Measurements from ENCODE around the gene PLAAT4. TPM values are rescaled to one million over a fixed set of nuclear protein-coding genes. Genes with fewer than 3 reads are reported as not detected.

Gene PLAAT4
- total and polyA plus RNA-seq, 2 of the 8 experiments (the other 6 are each of a cell fraction or from before 2014, with no cell fraction given), result 2.8 to 4.1 TPM

GRCh38 chr11:63558459-63559157, 22.0 kb downstream of the PLAAT4 start:
- Histone ChIP-seq H2BK12ac (ENCODE audit: low read depth, low read length) (peak overlapping the region; percentile 77; the same call in 1 of the 2 replicates), H3K79me2 (ENCODE audit: control insufficient read depth in 1 of 2, insufficient read depth in 2 of 2, low read length in 2 of 2) (no peaks in the 10 kb centered on the region), H3K23me2 (ENCODE audit: low read depth, low read length) (no peaks in the 10 kb centered on the region; the same call in 1 of the 2 replicates), H3K36me3 (ENCODE audit: control insufficient read depth in 2 of 4, insufficient read depth in 4 of 4, low read length in 3 of 4) (no peaks in the 10 kb centered on the region), H2BK5ac (ENCODE audit: low read depth, low read length) (peak overlapping the region; percentile 63; the same call in 1 of the 2 replicates), H4K20me1 (replicated peaks in 1 of 2; ENCODE audit: control insufficient read depth in 1 of 2, insufficient read depth in 2 of 2, low read length in 2 of 2) (no peaks in the 10 kb centered on the region), H4K91ac (replicated peaks; ENCODE audit: insufficient read length, low read length) (peak overlapping the region; percentile 57), H4K5ac (ENCODE audit: insufficient read length, low read depth, low read length) (no peak overlapping the region), H2BK15ac (ENCODE audit: low read length) (0 out of 2 replicates have a peak overlapping the region, but pooled peaks have one; percentile 22), H3K79me1 (ENCODE audit: low read depth, low read length) (no peaks in the 10 kb centered on the region), H3K23ac (ENCODE audit: insufficient read length) (no peak overlapping the region), H3K27ac (ENCODE audit: low read depth, low read length) (no peak overlapping the region), H2AFZ (ENCODE audit: low read length) (no peak overlapping the region; the same call in 1 of the 2 replicates), H2BK120ac (replicated peaks; ENCODE audit: low read depth, low read length) (no peak overlapping the region), H3K18ac (ENCODE audit: extremely low read depth, low read length) (no peak overlapping the region), H2AK5ac (ENCODE audit: low read depth, low read length) (peak overlapping the region; percentile 43; the same call in 1 of the 2 replicates), H3K4me1 (replicated peaks in 1 of 4; ENCODE audit: control insufficient read depth in 3 of 4, insufficient read depth in 4 of 4, low read length in 3 of 4) (peaks cover 0 to 7% (median 2%) of the 10 kb centered on the region in 4 experiments; a peak in 3 of 7 replicates), H2BK20ac (ENCODE audit: low read length) (0 out of 2 replicates have a peak overlapping the region, but pooled peaks have one; percentile 2), H3K56ac (replicated peaks; ENCODE audit: insufficient read length, low read depth, low read length) (no peak overlapping the region), H4K8ac (ENCODE audit: extremely low read depth, insufficient read depth, low read length) (no peak overlapping the region), H3K4ac (replicated peaks; ENCODE audit: insufficient read length, low read depth, low read length) (no peak overlapping the region), H3K9ac (replicated peaks in 1 of 4; ENCODE audit: extremely low read depth in 1 of 4, low read depth in 3 of 4, low read length in 3 of 4) (0 out of 7 replicates have a peak overlapping the region, but pooled peaks of 1 of the 4 experiments have one; percentile 10), H3K14ac (ENCODE audit: insufficient read length) (no peak overlapping the region), H3K27me3 (replicated peaks in 1 of 4; ENCODE audit: control insufficient read depth in 3 of 4, extremely low read depth in 1 of 4, insufficient read depth in 3 of 4, low read length in 3 of 4) (no peaks in the 10 kb centered on the region), H3K9me3 (ENCODE audit: insufficient read depth in 2 of 2, low read depth in 1 of 2, low read length in 1 of 2) (no peaks in the 10 kb centered on the region), H3K4me3 (ENCODE audit: extremely low read depth in 1 of 4, insufficient read depth in 2 of 4, low read depth in 3 of 4, low read length in 4 of 4) (no peak overlapping the region), H3K4me2 (ENCODE audit: insufficient read depth in 1 of 2, low read depth in 2 of 2, low read length in 2 of 2) (no peak overlapping the region)
- POLR2A ChIA-PET (ENCODE audit: partially characterized antibody), result interaction anchor here (0.9 kb wide), 1 partner anchor 9 kb away, joined by 3 read pairs; no protein-coding TSS in a partner anchor
- 89% methylated on average over 7 of the region's 7 CpGs; no CpG with 5 or more reads in 1 of the 2 experiments for WGBS, 2 experiments (ENCODE audit: extremely low coverage in 1 of 2, insufficient coverage in 1 of 2, insufficient read length in 1 of 2, insufficient replicate concordance in 2 of 2, low coverage in 1 of 2, low lambda C conversion rate in 2 of 2, missing lambda C conversion rate in 1 of 2)
- FAIRE-seq, result no peak
- TF ChIP-seq SIX5 (IDR thresholded peaks at IDR 0.05; ENCODE audit: low read depth, low read length) (no peak), JUN (IDR thresholded peaks at IDR 0.05; ENCODE audit: low read depth, low read length) (no peak), ATF2 (IDR thresholded peaks at IDR 0.05; ENCODE audit: low read length) (no peak), CEBPB (IDR thresholded peaks at IDR 0.05; ENCODE audit: low read depth, low read length) (no peak), RBBP5 (IDR thresholded peaks at IDR 0.05; ENCODE audit: borderline replicate concordance, low read depth, low read length) (no peak), CBX8 (IDR thresholded peaks at IDR 0.05; ENCODE audit: borderline replicate concordance, low read depth, low read length) (no peak), RNF2 (IDR thresholded peaks at IDR 0.05; ENCODE audit: borderline replicate concordance, low read depth, low read length, missing control alignments, poor library complexity, severe bottlenecking) (no peak), BCL11A (IDR thresholded peaks at IDR 0.05; ENCODE audit: low read depth in 2 of 2, low read length in 2 of 2) (no peak)
- DNase-seq (ENCODE audit: low read depth in 1 of 2, low spot score in 2 of 2), result no peak
- CTCF ChIA-PET (ENCODE audit: partially characterized antibody), result interaction anchor here (0.7 to 2.9 kb wide), 4 partner anchors 18 to 79 kb away, joined by 3 to 11 read pairs (median 4); partner anchors contain the start of gene PLAAT4

All from H1 (cell line).